LHCN-M2 (cell line): Measurements from ENCODE around the gene ARRDC5. TPM values are rescaled to one million over a fixed set of nuclear protein-coding genes. Genes with fewer than 3 reads are reported as not detected.
"Not testable (repeated sequence)": the region's sequence is repeated elsewhere in the genome, so short reads cannot be mapped to it uniquely, and the experiment has no call there.

Experiments
- DNase-seq: peaks from one replicate; pipeline ENCODE4 v3.0.0-alpha.2; 2012; ENCODE audit warnings: low read depth
- total RNA-seq: library from RNA; depleted of rRNA; stranded (reverse); fragments of >200 nt; gene quantifications from 2 replicates; pipeline ENCODE4 v1.2.3, GENCODE V29; 2014

Gene ARRDC5
- total RNA-seq, 1 experiment from 2014 or later = not detected

DNA sequence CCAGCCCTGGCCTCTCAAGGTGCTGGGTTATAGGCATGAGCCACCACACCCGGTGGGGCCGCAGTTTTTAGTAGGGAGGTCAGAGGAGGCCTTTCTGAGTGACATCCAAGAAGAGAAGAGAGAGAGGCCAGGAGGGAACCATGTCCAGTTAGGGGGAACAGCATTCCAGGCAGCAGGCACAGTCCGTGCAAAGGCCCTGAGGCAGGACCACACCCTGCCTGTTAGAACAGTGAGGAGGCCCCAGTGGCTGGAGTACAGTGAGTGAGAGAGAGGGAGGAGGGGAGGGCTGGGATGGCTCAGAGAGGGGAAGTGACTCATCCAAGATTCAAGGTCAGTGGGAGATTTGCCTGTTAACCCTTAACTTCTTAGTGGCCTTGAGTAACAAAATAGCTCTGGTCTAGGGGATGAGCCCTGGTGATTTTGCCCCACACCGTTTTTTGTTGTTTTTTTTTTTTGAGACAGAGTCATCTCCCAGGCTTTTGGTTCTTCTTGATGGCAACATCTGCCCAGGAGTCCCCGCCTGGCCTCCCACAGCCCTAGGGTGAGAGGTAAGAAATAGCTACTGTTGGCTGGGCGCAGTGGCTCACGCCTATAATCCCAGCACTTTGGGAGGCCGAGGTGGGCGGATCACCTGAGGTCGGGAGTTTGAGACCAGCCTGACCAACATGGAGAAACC lies 32.5 kb downstream of the ARRDC5 start:
- peak; percentile 97 for DNase-seq

GRCh38 chr19:4868286-4868834 lies 34.3 kb downstream of the ARRDC5 start:
- DNase-seq = no peak

- DNase-seq = peak; percentile 91
Measured at GRCh38 chr19:4867534-4868285, 35.0 kb downstream of the ARRDC5 start, which contains the start of gene PLIN3. PLIN3 (minus strand) TSS chr19:4867667; CDS start chr19:4861394, 6,273 bp downstream.

GRCh38 chr19:4866595-4867424 lies 35.9 kb downstream of the ARRDC5 start:
- peak; percentile 58 for DNase-seq

DNA sequence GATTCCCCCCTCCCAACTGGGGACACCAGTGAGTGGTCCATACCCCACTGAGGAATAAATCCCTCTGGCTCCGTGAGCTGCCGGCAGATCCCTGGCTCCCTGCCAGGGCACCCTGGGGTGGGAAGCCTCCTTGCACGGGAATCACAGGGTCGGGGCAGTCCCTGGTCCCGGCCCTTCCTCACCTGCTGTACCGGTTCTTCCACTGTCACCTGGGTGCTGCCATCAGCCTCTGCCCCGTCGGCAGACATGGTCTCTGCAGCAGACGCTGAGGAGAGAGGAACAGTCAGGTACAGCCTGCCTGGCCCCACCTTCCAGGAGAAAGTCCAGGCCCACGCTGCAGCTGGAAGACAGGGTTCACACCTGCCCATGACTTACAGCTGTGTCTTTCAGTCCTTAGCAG lies 41.5 kb downstream of the ARRDC5 start:
- DNase-seq = no peak

DNA sequence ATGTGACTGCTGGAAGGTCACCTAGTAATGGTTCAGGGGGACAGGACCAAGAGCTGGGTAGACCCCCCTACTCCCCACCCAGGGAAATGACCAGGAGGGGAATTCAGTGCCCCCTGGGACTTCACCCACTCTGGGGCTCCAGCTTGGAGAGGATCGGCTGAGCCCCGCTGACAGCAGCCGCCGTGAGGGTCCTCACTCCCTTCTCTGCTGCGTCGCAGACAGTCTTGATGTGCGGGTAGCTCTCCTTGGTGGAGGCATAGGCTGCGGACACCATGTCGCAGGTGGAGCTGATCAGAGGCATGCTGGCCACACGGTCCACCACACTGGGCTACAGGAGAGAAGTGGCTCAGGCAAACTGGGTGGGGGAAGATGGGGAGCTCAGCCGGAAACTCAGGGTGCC lies 43.0 kb downstream of the ARRDC5 start:
- no peak for DNase-seq

- DNase-seq = not testable (repeated sequence)
Measured at GRCh38 chr19:4856468-4856867, 46.2 kb downstream of the ARRDC5 start.

- not testable (repeated sequence) for DNase-seq
Measured at GRCh38 chr19:4853506-4853905, 49.2 kb downstream of the ARRDC5 start.

DNA sequence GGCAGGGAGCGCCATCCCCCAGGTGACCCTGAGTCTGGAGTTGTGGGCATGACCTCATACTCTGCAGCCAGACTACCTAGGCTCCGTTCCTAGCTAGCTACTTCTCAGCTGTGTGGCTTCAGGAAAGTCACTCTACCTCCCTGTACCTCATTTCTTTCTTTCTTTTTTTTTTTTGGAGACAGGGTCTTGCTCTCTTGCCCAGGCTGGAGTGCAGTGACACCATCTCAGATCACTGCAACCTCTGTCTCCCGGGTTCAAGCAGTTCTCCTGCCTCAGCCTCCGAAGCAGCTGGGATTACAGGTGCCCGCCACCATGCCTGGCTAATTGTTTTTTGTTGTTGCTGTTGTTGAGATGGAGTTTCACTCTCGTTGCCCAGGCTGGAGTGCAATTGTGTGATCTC lies 50.2 kb downstream of the ARRDC5 start:
- no peak for DNase-seq

DNA sequence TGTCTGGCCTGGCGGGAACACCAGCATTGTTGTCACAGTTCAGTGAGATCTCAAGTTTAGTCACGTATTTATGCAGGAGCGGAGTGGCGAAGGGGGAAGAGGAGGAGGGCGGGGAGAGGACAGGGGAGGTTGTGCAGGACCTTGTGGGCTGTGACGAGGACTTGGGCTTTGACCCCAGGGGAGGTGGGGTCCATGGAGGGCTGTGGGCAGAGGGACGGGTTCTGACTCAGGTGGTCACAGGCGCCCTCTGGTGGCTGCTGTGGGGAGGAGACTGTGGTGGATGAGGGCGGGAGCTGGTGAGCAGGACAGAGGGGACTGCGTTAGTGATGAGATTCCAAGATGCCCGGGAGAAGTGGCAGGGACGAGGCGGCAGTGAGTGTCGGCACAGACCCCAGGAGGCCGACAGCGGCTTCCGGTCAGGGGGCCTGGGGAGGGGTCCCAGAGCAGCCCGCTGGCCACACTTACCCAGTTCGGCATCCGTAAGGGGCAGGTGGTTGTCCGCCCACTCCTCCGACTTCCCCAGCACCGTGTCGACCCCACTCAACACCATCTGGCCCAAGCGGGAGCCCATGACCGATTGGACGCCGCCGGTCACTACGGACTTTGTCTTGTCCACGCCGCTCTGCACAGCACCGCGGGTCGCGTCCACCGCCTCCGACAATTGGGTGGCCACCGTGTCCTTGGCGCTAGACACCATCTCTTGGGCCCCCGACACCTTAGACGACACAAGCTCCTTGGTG lies 51.0 kb downstream of the ARRDC5 start:
- DNase-seq = peak; percentile 43

- no peak for DNase-seq
Measured at GRCh38 chr19:4849019-4849418, 53.7 kb downstream of the ARRDC5 start.

DNA sequence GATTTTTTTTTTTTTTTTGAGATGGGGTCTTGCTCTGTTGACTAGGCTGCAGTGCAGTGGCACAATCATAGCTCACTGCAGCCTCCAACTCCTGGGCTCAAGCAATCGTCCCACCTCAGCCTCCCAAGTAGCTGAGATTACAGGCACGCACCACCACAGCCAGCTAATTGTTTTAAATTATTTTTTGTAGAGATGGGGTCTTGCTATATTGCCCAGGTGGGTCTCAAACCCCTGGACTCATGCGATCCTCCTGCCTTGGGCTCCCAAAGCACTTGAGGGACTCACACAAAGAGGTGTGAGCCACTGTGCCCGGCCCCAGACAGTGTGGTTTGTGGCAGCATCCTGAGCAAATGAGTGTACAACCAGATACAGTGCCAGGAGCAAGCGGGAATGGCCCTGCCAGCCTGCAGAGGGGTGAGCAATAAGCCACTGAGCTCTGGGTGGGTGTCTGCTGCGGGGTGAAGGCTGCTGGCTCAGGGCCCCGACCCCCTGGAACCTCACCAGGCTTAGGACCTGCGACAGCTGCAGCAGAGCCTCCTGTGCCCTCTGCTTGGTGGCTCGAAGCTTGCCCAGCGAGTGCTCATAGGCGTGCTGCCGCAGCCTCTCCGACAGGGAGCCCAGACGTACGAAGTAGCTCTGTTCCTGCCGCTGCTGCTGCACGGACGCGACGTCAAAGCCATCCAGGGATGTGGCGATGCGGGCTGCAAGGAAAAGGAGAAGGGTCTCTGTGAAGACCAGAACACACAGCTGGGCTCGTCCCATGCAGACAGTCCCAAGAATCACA lies 55.3 kb downstream of the ARRDC5 start:
- DNase-seq = peak; percentile 60

DNA sequence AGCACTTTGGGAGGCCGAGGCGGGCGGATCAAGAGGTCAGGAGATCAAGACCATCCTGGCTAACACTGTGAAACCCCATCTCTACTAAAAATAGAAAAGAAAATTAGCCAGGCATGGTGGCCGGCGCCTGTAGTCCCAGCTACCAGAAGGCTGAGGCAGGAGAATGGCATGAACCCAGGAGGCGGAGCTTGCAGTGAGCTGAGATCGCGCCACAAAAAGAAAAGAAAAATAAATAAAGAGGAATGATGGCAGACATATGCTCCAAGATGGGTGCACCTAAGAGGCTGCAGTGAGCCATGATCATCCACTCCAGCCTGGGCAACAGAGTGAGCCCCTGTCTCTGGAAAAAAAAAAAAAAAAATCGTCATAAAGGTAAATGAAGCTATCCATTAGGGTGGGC lies 56.7 kb downstream of the ARRDC5 start:
- peak; percentile 69 for DNase-seq

DNA sequence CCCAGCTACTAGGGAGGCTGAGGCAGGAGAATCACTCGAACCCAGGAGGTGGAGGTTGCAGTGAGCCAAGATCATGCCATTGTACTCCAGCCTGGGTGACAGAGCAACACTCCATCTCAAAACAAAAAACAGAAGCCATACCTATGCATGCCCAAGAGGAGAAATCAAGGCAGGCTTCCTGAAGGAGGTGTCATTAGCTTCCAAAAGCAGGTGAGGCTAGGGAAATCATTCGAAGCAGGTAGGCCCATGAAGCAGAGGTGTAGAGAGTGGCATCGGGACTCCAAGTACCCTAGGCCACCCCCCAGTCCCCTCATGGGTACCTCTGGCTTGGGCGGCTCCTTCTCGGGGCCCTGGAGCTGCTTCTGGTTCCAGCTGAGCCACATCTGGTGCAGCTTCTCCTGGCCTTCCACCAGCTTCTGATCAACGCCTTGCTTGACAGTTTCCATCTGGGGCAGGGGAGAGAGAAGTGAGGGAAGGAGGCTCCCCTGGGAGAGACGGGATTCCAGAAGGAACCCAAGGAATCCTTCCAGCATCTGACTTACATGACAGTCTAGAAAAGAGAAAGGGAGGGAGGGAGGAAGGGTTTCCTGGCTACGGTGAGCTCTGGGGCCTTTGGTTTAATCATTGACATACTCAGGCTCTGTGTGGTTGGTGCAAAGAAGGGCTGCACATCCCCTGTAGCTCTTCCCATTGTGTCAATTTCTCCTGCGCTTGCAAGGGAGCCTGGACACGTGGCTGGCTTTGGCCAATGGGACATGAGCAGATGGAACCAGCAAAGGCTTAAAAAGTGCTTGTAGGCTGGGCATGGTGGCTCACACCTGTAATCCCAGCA lies 58.1 kb downstream of the ARRDC5 start:
- no peak for DNase-seq

DNA sequence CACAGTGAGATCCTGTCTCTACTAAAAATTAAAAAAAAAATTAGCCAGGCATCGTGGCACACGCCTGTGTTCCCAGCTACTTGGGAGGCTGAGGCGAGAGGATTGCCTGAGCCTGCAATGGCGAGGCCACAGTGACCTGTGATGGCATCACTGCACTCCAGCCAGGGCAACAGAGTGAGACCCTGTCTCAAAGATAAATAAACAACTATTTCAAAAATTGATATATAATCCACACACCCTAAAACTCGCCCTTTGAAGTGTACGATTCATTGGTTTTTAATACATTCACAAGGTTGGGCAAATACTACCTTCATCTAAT lies 59.1 kb downstream of the ARRDC5 start:
- no peak for DNase-seq
